Mesothelial cell of epicardium (in vitro differentiated cells): ENCODE results near the gene NPTXR. TPM values are rescaled to one million over a fixed set of nuclear protein-coding genes. Genes with fewer than 3 reads are reported as not detected.

Source experiments
- DNase-seq, 2 experiments: peaks; one replicate each; pipeline ENCODE4 v3.0.0; 2021; ENCODE audit warnings: low spot score in 2 of 2; ENCODE audit not compliant: unreplicated experiment in 2 of 2
- H3K27ac Mint-ChIP-seq: 2 replicates; pipeline ENCODE4 v1.8.0; 2021; ENCODE audit warnings: mixed read lengths
- H3K27me3 Mint-ChIP-seq: 2 replicates; pipeline ENCODE4 v1.8.0; 2021; ENCODE audit warnings: low read depth, mixed read lengths
- H3K36me3 Mint-ChIP-seq: 2 replicates; pipeline ENCODE4 v1.8.0; 2021; ENCODE audit warnings: mixed read lengths
- H3K4me1 Mint-ChIP-seq: 2 replicates; pipeline ENCODE4 v1.8.0; 2021; ENCODE audit warnings: mixed read lengths
- H3K4me3 Mint-ChIP-seq: 2 replicates; pipeline ENCODE4 v1.8.0; 2021; ENCODE audit warnings: mild to moderate bottlenecking, moderate library complexity, mixed read lengths
- H3K9me3 Mint-ChIP-seq: 2 replicates; pipeline ENCODE4 v1.8.0; 2021; ENCODE audit warnings: mixed read lengths
- total RNA-seq: library from RNA; stranded (reverse); gene quantifications from 3 replicates; pipeline ENCODE4 v1.2.1, GENCODE V29; 2021
- TF ChIP-seq, protein P1 (sequence below): fragments of 200-600 bp; sonication (generic); IDR thresholded peaks from one replicate; pipeline ENCODE4 v1.5.0; 2021; ENCODE audit warnings: antibody characterized with exemption; ENCODE audit not compliant: unreplicated experiment

Gene NPTXR
- total RNA-seq, 1 donor from 2014 or later, result 10.1 TPM

DNA sequence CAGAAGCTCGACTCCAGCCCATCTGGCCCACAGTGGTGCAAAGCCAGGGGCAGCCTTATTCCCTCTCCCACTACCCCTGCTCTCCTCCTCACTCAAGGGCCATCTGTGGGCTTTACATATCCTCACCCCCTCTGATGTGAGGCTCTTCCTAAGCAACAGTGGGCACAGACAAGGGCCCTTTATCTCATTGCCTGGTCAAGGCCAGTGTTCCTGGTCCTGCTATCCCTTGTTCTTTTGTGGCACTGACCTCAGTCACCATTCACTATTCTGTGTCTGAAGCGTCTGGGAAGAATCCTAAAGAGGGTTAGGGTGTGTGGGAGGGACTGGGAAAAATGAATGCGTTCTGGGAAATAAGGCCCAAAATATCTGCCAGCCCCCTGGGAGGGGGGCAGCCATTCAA is 57.2 kb downstream of the NPTXR start:
- H3K4me3 Mint-ChIP-seq, result no peak overlapping the region
- no peak for DNase-seq
- TF ChIP-seq, protein P1, sequence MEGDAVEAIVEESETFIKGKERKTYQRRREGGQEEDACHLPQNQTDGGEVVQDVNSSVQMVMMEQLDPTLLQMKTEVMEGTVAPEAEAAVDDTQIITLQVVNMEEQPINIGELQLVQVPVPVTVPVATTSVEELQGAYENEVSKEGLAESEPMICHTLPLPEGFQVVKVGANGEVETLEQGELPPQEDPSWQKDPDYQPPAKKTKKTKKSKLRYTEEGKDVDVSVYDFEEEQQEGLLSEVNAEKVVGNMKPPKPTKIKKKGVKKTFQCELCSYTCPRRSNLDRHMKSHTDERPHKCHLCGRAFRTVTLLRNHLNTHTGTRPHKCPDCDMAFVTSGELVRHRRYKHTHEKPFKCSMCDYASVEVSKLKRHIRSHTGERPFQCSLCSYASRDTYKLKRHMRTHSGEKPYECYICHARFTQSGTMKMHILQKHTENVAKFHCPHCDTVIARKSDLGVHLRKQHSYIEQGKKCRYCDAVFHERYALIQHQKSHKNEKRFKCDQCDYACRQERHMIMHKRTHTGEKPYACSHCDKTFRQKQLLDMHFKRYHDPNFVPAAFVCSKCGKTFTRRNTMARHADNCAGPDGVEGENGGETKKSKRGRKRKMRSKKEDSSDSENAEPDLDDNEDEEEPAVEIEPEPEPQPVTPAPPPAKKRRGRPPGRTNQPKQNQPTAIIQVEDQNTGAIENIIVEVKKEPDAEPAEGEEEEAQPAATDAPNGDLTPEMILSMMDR, result no peak
- H3K27ac Mint-ChIP-seq, result peak overlapping the region; percentile 57
- H3K27me3 Mint-ChIP-seq, result no peaks in the 10 kb centered on the region
- H3K36me3 Mint-ChIP-seq, result peaks cover 7% of the 10 kb centered on the region
- H3K9me3 Mint-ChIP-seq, result no peaks in the 10 kb centered on the region
- peaks cover 46% of the 10 kb centered on the region for H3K4me1 Mint-ChIP-seq

DNA sequence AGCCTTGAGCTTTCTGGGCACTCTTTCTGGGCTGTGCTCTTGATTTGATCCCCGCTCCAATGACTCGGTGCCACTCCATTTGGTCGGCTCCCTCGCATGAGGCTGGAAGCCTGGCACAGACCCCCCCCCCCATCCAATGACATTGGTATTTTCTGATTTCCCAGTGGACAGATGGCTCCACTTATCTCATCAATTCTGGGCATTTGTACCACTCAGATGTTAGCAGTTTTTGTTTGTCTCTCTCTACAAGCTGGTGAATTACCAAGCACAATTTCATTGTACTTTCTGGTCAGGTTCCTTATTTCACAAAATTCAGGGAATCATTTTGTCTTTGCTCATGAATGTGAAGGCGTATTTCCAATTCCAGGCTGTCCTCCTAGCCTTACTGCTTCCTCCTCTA is 59.0 kb downstream of the NPTXR start:
- Mint-ChIP-seq H3K27me3 (no peaks in the 10 kb centered on the region), H3K36me3 (peaks cover 12% of the 10 kb centered on the region), H3K4me1 (peaks cover 46% of the 10 kb centered on the region), H3K4me3 (no peak overlapping the region), H3K27ac (peak overlapping the region; percentile 16), H3K9me3 (no peaks in the 10 kb centered on the region)
- DNase-seq, result no peak
- TF ChIP-seq, protein P1, result no peak

DNA sequence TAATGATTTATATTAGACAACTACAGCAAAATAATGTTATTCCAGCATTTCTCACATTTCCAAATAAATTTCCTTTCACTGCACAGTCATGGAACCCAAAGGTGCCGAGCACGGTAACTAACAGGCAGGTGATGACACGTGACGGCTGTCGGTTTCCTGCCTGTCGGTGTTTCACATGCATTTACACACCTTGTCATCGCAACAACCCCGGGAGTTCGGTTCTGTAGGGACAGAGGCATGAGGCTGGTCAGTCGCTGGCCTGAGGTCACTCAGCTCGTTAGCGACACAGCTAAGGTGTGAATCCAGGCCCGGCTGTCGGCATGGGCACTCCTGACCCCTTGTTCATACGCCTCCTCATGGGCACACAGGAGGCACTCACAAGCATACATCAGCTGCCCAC is 59.8 kb downstream of the NPTXR start:
- H3K27me3 Mint-ChIP-seq, result no peaks in the 10 kb centered on the region
- TF ChIP-seq, protein P1, result no peak
- H3K27ac Mint-ChIP-seq, result no peak overlapping the region
- no peaks in the 10 kb centered on the region for H3K9me3 Mint-ChIP-seq
- DNase-seq, result no peak
- H3K4me3 Mint-ChIP-seq, result no peak overlapping the region
- H3K36me3 Mint-ChIP-seq, result peaks cover 16% of the 10 kb centered on the region
- H3K4me1 Mint-ChIP-seq, result peaks cover 46% of the 10 kb centered on the region

DNA sequence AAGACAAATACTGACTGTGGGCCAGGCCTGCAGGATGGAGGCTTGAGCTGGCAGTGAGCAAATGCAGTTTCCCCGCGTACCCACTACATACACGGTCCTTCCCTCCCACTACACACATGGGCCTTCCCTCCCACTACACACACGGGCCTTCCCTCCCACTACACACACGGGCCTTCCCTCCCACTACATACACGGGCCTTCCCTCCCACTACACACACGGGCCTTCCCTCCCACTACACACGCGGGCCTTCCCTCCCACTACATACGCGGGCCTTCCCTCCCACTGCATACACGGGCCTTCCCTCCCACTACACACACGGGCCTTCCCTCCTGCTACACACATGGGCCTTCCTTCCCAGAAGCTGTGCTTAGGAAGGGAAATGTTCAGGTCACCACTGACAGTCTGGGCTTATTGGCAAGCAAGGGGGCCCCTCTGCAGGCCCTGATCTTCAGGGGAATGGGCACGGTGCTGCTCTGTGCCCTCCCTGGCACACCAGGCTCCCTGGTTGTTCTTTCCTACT is 60.7 kb downstream of the NPTXR start:
- Mint-ChIP-seq H3K9me3 (no peaks in the 10 kb centered on the region), H3K4me3 (no peak overlapping the region), H3K36me3 (peaks cover 21% of the 10 kb centered on the region), H3K4me1 (peaks cover 38% of the 10 kb centered on the region), H3K27me3 (no peaks in the 10 kb centered on the region), H3K27ac (peak overlapping the region; percentile 43)
- TF ChIP-seq, protein P1, result no peak
- no peak for DNase-seq

DNA sequence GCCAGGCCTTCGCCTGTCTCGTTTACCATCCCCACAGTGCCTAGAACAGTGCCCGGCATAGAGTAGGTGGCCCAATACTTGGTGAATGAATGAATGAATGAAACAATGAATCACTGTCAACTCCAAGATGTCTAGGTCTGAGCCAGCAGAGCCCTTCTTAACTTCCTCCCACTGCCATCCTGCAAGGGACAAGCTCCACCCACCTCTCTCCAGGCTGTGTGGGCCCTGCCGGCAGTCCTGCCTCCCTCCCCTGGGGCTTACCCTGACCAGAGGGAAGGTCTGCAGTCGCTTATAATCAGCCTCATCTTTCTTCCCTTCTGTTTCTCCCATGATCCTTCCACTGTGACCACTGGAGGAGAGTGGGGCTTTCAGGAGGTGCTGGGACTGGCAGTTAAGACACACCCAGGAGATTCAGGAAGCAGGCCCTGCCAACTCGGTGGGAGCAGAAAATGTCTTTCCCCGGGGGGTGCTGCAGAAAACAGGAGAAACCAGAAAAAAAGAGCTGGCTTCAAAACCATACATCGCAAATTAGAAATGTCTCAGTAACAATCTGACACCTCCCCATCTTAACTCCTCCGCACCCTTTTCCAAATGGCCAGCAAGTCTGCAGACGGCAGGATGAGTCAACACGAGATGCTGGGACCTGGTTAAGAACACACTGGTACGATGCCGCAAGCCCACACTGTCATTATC is 61.3 kb downstream of the NPTXR start:
- Mint-ChIP-seq H3K4me1 (peaks cover 34% of the 10 kb centered on the region), H3K27me3 (no peaks in the 10 kb centered on the region), H3K9me3 (no peaks in the 10 kb centered on the region), H3K27ac (peak overlapping the region; percentile 76), H3K4me3 (no peak overlapping the region), H3K36me3 (peaks cover 22% of the 10 kb centered on the region)
- DNase-seq, result no peak
- TF ChIP-seq, protein P1, result no peak
